Subcutaneous abdominal adipose tissue (tissue), 5 donors: Measurements from ENCODE around the gene FBXO40.

ENCODE experiments used
- H3K27ac ChIP-seq: one replicate; pipeline ENCODE4 v1.7.0; 2013; ENCODE audit warnings: low read depth, mild to moderate bottlenecking, inconsistent platforms, low read length, moderate library complexity
- H3K27me3 ChIP-seq, 5 donors: one replicate each; pipeline ENCODE4 v1.7.0; 2013; ENCODE audit warnings: low read length in 5 of 5, inconsistent platforms in 1 of 5; ENCODE audit not compliant: control insufficient read depth in 5 of 5, insufficient read depth in 4 of 5
- H3K36me3 ChIP-seq, 5 donors: one replicate each; pipeline ENCODE4 v1.7.0; 2013; ENCODE audit warnings: low read length in 5 of 5; ENCODE audit not compliant: control insufficient read depth in 5 of 5, insufficient read depth in 5 of 5
- H3K4me1 ChIP-seq, 5 donors: one replicate each; pipeline ENCODE4 v1.7.0; 2013; ENCODE audit warnings: low read length in 5 of 5, mild to moderate bottlenecking in 3 of 5, moderate library complexity in 1 of 5; ENCODE audit not compliant: control insufficient read depth in 5 of 5, insufficient read depth in 5 of 5
- H3K4me3 ChIP-seq, 5 donors: one replicate each; pipeline ENCODE4 v1.7.0; 2013; ENCODE audit warnings: low read length in 5 of 5, low read depth in 1 of 5
- H3K9ac ChIP-seq, 5 donors: one replicate each; pipeline ENCODE4 v1.7.0; 2013; ENCODE audit warnings: low read length in 5 of 5, mild to moderate bottlenecking in 4 of 5, moderate library complexity in 3 of 5
- H3K9me3 ChIP-seq, 5 donors: one replicate each; pipeline ENCODE4 v1.7.0; 2013; ENCODE audit warnings: low read length in 5 of 5; ENCODE audit not compliant: control insufficient read depth in 5 of 5
- donor health status: healthy.
- donor health status: healthy.
- donor health status: healthy.
- donor health status: healthy.
- donor health status: healthy.

FBXO40 gene, protein sequence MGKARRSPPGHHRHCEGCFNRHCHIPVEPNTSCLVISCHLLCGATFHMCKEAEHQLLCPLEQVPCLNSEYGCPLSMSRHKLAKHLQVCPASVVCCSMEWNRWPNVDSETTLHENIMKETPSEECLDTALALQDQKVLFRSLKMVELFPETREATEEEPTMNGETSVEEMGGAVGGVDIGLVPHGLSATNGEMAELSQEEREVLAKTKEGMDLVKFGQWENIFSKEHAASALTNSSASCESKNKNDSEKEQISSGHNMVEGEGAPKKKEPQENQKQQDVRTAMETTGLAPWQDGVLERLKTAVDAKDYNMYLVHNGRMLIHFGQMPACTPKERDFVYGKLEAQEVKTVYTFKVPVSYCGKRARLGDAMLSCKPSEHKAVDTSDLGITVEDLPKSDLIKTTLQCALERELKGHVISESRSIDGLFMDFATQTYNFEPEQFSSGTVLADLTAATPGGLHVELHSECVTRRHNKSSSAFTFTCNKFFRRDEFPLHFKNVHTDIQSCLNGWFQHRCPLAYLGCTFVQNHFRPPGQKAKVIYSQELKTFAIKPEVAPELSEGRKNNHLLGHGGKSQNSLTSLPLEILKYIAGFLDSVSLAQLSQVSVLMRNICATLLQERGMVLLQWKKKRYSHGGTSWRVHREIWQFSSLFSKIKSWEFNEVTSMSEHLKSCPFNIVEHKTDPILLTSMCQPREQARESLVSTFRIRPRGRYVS

DNA sequence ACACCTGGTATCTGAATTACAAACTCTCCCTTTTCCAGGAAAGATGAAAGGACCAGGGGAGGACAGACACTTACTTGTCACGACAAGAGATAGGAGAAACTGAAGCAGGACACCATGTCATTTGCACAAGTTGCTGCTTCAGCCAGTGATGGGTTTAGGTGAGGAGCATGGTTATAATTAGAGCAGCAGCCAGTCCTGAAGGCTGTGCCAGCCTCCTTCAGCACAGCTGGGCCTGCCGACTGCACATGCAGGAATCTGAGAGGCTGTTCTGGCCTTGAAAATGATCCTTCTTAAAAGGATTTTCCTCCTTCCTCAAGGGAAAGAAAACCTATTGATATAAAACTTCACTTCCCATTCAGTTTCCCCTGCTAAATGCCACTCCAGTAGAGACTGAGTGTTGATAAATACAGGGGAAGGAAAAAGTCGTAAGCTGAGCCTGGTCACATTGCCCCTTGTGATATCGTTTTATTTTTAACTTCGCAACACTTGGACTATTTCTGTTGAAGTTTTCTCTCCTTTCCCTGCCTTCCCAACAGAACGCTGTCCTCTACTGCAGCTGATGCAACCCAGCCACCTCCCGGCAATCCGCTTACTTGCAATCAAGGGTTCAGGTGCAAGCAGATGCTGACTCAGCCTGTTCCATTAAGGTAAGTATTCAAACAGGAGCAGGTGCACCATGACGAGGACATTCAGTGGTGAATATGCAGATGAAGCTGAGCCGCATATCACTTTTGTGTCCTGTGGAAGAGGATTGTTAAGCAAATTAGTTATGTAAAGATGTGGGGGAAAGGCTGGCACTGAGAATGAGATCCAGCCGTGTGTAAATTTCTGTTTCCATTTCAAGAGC lies at the start of gene FBXO40:
FBXO40 (plus strand) TSS at position 524 of the 847 bp plus-strand sequence. CDS start 27,197 bp downstream, outside the sequence.
- H3K4me3 ChIP-seq, result no peak within 1 kb of the TSS
- H3K9ac ChIP-seq, result no peak within 1 kb of the TSS
- no peaks in the 10 kb centered on the region for H3K36me3 ChIP-seq
- peaks cover 0 to 5% (median 3%) of the 10 kb centered on the region in 5 donors for H3K4me1 ChIP-seq
- H3K9me3 ChIP-seq, result no peaks in the 10 kb centered on the region
- H3K27me3 ChIP-seq, result no peaks in the 10 kb centered on the region
- H3K27ac ChIP-seq, result no peak within 1 kb of the TSS

DNA sequence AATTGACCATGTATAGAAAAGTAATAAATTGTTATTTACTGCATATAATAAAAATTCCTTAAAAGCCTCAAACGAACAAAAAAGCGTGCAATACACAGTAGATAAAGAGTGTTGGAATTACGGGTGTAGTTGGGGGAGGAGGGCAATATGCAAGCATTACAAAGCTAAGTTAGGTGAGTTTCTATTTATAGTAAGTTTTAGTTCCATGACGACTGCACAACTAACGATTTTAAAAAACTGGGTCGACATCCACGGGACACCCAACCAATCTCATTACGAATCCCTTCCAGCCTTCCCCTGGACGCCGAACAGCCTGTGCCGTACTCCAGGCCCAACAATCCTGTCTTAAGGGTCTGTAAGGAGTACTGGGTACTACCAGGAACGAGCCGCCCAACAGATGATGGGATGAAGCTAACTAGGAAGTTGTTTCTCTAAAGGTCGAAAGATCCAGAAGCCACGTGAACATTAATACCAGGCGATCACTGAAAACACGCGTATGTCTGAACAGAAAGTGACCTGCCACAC lies 48.1 kb upstream of the FBXO40 start:
- Histone ChIP-seq H3K9me3 (no peaks in the 10 kb centered on the region), H3K27me3 (no peaks in the 10 kb centered on the region), H3K27ac (no peak overlapping the region), H3K4me3 (peak overlapping the region; percentile 57 to 90 (median 83)), H3K36me3 (no peaks in the 10 kb centered on the region), H3K4me1 (peaks cover 3 to 18% (median 14%) of the 10 kb centered on the region in 5 donors), H3K9ac (peak overlapping the region in 4 of 5 donors; percentile 78 to 92 (median 86))

DNA sequence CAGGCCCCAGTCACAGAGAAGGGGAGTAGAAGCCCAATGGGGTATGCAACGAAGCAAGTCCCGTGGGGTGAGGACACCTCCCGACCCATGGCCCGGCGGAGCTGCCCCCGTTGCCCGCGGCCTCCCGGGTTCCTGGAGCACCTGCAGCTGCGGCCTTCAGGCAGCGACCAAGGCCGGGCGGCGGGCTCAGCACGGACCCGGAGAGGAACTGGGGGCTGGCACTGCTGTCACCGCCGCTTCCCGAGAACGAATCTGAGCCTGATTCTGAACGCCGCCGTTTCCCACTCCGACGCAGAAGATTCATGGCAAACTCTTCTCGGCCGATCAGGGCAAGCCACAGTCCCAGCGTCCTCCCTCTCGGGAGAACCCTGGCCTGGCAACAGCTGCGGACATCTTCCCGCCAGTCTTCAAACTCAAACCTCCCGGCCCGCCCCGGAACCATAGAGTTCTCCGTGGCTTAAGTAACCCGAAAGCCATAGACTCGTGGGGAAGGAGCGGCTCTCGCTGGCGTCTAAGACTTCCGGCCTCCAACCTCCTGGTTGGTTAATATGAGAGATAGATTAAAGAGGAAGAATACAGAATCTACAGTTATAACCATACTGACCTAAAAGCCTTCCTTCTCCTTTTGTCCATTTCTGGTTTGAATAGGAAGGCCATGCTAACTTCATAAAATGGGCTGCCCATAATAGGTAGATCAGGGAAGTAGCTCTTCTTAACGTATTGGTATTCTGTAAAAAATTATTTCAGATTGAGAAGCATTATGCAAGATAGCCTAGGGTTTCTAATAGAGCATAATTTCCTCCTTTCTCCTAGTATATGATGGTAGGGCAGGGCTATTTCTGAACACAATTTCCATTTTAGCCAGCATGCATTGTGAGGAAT lies 47.4 kb upstream of the FBXO40 start, which contains the start of gene POLQ:
POLQ (minus strand) TSS at position 415 of the 882 bp plus-strand sequence; CDS start at position 304, 111 bp downstream.
- no peaks in the 10 kb centered on the region for H3K36me3 ChIP-seq
- H3K4me1 ChIP-seq, result peaks cover 3 to 18% (median 14%) of the 10 kb centered on the region in 5 donors
- no peaks in the 10 kb centered on the region for H3K27me3 ChIP-seq
- peak within 1 kb of the TSS; percentile 49 to 92 (median 80) for H3K9ac ChIP-seq
- peak within 1 kb of the TSS; percentile 71 to 95 (median 84) for H3K4me3 ChIP-seq
- H3K9me3 ChIP-seq, result no peaks in the 10 kb centered on the region
- H3K27ac ChIP-seq, result peak within 1 kb of the TSS; percentile 59

DNA sequence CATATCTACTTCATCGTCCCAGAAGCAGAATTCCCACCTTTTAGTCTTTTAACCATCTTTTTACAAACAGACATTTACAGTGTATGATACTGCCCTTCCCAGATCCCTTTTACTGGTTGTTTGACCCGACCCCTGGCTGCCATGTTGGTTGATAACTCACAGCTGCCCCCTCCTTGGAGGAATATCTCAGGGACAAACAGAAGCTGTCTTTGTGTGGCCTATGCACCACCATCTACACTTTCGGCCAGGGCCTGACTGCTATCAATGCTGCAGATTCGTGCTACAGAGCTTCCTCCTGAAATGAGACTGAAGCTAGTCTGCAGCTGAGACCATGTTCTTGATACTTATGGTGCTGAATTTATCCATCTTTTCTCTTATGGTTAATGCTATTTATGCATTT lies 40.8 kb upstream of the FBXO40 start:
- Histone ChIP-seq H3K27ac (no peak overlapping the region), H3K36me3 (no peaks in the 10 kb centered on the region), H3K9me3 (no peaks in the 10 kb centered on the region), H3K4me3 (peak overlapping the region in 2 of 5 donors; percentile 32 to 42), H3K4me1 (no peaks in the 10 kb centered on the region), H3K27me3 (no peaks in the 10 kb centered on the region), H3K9ac (no peak overlapping the region)

DNA sequence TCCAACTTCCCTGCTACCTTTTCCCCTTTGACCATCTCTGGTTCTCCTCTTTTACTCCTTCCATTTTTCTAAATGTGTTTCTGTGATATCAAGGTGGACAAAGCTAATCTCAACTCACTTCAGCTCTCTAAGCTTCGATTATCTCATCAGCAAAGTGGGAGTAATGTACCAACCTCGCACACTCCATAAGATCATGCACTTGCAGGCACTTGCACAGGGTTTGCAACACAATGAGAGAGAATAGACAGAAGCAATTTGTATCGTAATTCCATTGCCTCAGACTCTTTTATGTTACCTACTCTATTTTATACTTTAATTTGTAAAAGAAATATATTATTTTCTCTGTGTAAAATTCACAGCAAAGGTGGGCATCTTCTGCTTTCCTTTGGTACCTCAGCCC lies 40.4 kb upstream of the FBXO40 start:
- Histone ChIP-seq H3K36me3 (no peaks in the 10 kb centered on the region), H3K9ac (no peak overlapping the region), H3K4me3 (no peak overlapping the region), H3K27ac (no peak overlapping the region), H3K4me1 (no peaks in the 10 kb centered on the region), H3K9me3 (no peaks in the 10 kb centered on the region), H3K27me3 (no peaks in the 10 kb centered on the region)

DNA sequence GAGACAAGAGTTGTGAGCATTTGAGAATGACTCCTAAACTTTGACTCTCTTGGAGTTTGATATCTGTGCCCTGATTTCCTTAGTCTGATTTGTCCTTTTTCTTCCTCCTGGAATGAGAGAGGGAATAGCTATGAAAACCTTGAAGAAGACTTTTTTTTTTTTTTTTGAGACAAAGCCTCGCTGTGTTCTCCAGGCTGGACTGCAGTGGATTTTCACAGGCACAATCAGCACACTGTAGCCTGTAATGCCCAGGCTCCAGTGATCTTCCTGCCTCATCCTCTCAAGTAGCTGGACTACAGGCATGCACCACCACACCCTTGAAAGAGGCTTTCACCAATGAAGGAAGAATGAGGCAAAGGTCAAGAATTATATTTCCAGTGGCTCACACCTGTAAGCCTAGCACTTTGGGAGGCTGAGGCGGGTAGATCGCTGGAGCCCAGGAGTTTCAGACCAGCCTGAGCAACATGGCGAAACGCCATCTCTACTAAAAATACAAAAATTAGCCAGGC lies 35.7 kb upstream of the FBXO40 start:
- Histone ChIP-seq H3K27me3 (no peaks in the 10 kb centered on the region), H3K9me3 (no peaks in the 10 kb centered on the region), H3K27ac (no peak overlapping the region), H3K36me3 (no peaks in the 10 kb centered on the region), H3K4me3 (no peak overlapping the region), H3K4me1 (no peaks in the 10 kb centered on the region), H3K9ac (no peak overlapping the region)

GRCh38 chr3:121562148-121562547 lies 31.0 kb upstream of the FBXO40 start:
- Histone ChIP-seq H3K4me3 (no peak overlapping the region), H3K9ac (no peak overlapping the region), H3K36me3 (no peaks in the 10 kb centered on the region), H3K9me3 (no peaks in the 10 kb centered on the region), H3K27me3 (no peaks in the 10 kb centered on the region), H3K27ac (no peak overlapping the region), H3K4me1 (no peaks in the 10 kb centered on the region)

- no peak overlapping the region for H3K9ac ChIP-seq
- H3K9me3 ChIP-seq, result no peaks in the 10 kb centered on the region
- H3K27ac ChIP-seq, result no peak overlapping the region
- H3K4me3 ChIP-seq, result no peak overlapping the region
- no peaks in the 10 kb centered on the region for H3K36me3 ChIP-seq
- no peaks in the 10 kb centered on the region for H3K4me1 ChIP-seq
- no peaks in the 10 kb centered on the region for H3K27me3 ChIP-seq
Measured at GRCh38 chr3:121566773-121567172, 26.4 kb upstream of the FBXO40 start.

GRCh38 chr3:121567649-121568048 lies 25.5 kb upstream of the FBXO40 start, which contains the start of gene ARGFX:
ARGFX (plus strand) TSS chr3:121567949; CDS start chr3:121570714, 2,765 bp downstream.
- Histone ChIP-seq H3K9ac (no peak within 1 kb of the TSS), H3K27ac (no peak within 1 kb of the TSS), H3K27me3 (no peaks in the 10 kb centered on the region), H3K4me3 (no peak within 1 kb of the TSS), H3K36me3 (no peaks in the 10 kb centered on the region), H3K9me3 (no peaks in the 10 kb centered on the region), H3K4me1 (no peaks in the 10 kb centered on the region)
